GM12878 (cell line): ENCODE results near the gene CACNA1D. TPM values are rescaled to one million over a fixed set of nuclear protein-coding genes. Genes with fewer than 3 reads are reported as not detected.

Experiments used
- ATAC-seq: fragments of 200-7000 bp; cut with Tn5 transposase; 3 replicates; pipeline ENCODE4 v1.9.1; 2020; ENCODE audit warnings: mild to moderate bottlenecking, moderate library complexity
- BruUV-seq: library from RNA; stranded (reverse); fragments of 400-500 nt; replicated peaks from 2 replicates; lab custom pipeline; 2021; lab: Mats Ljungman, UMichigan
- CTCF ChIA-PET: fragments of 300-600 bp; sonication (Branson Sonifier 250); formaldehyde crosslinking; extraction: SDS; loops from one replicate; lab custom pipeline; 2021; ENCODE audit warnings: inconsistent platforms; lab: Yijun Ruan, JAX
- POLR2A ChIA-PET: fragments of 350-600 bp; formaldehyde crosslinking; extraction: SDS; loops from one replicate; lab custom pipeline; 2021; ENCODE audit warnings: inconsistent platforms; lab: Charles Lee
- RAD21 ChIA-PET: fragments of 300-600 bp; sonication (Branson Sonifier 250); formaldehyde crosslinking; loops from one replicate; lab custom pipeline; 2023; ENCODE audit warnings: antibody characterized with exemption; ENCODE audit not compliant: unreplicated experiment; lab: Charles Lee
- SMC1A ChIA-PET: fragments of 300-600 bp; sonication (Branson Sonifier 250); formaldehyde crosslinking; loops from one replicate; lab custom pipeline; 2023; ENCODE audit not compliant: unreplicated experiment, uncharacterized antibody; lab: Charles Lee
- DNase-seq: peaks from one replicate; pipeline ENCODE4 v3.0.0-alpha.2; 2011; ENCODE audit warnings: low read depth, low spot score
- FAIRE-seq: peaks from 3 replicates; lab custom pipeline; 2011; peaks lifted over from hg19 to GRCh38; lab: Jason Lieb, UNC
- H2AFZ ChIP-seq: 2 replicates; pipeline ENCODE4 v1.6.0; 2011; ENCODE audit warnings: low read depth, low read length, control low read depth; ENCODE audit not compliant: control insufficient read depth
- H3K27ac ChIP-seq: 2 replicates; pipeline ENCODE4 v1.5.1; 2011; ENCODE audit warnings: control low read depth; ENCODE audit not compliant: control insufficient read depth, insufficient read depth
- H3K27me3 ChIP-seq, 2 experiments: replicated peaks in 1 of 2; 2 replicates each; pipeline versions ENCODE4 v1.6.0 to v1.6.1; 2011; ENCODE audit warnings: low read length in 1 of 2; ENCODE audit not compliant: control insufficient read depth in 2 of 2, insufficient read depth in 2 of 2
- H3K36me3 ChIP-seq, 2 experiments: 2 replicates each; pipeline ENCODE4 v1.5.1; 2011; ENCODE audit warnings: low read length in 1 of 2; ENCODE audit not compliant: control insufficient read depth in 2 of 2, insufficient read depth in 2 of 2
- H3K4me1 ChIP-seq: 2 replicates; pipeline ENCODE4 v1.6.1; 2011; ENCODE audit warnings: mild to moderate bottlenecking, low read length, moderate library complexity, mixed read lengths; ENCODE audit not compliant: control insufficient read depth, insufficient read depth
- H3K4me2 ChIP-seq: 2 replicates; pipeline ENCODE4 v1.6.0; 2011; ENCODE audit warnings: control low read depth; ENCODE audit not compliant: control insufficient read depth, insufficient read depth
- H3K4me3 ChIP-seq: fragments of 200-600 bp; sonication (generic); 2 replicates; pipeline ENCODE4 v1.5.1; 2016
- H3K79me2 ChIP-seq: 2 replicates; pipeline ENCODE4 v1.6.0; 2011; ENCODE audit warnings: low read length; ENCODE audit not compliant: control insufficient read depth, insufficient read depth
- H3K9ac ChIP-seq: 2 replicates; pipeline ENCODE4 v1.8.0; 2011; ENCODE audit warnings: low read length, control low read depth, mixed read lengths; ENCODE audit not compliant: control insufficient read depth, insufficient read depth
- H3K9me3 ChIP-seq: replicated peaks from 3 replicates; pipeline ENCODE4 v1.5.1; 2011; ENCODE audit warnings: mild to moderate bottlenecking, low read length; ENCODE audit not compliant: control insufficient read depth, insufficient read depth
- H4K20me1 ChIP-seq: 2 replicates; pipeline ENCODE4 v1.6.0; 2011; ENCODE audit not compliant: control insufficient read depth, insufficient read depth
- EP300 ChIP-seq, 2 experiments: fragments of 150-350 bp in 1 of 2; IDR thresholded peaks; 2 replicates each; pipeline ENCODE4 v1.6.1; 2011 to 2012; ENCODE audit warnings: low read depth in 2 of 2, low read length in 2 of 2, borderline replicate concordance in 1 of 2, improper control_type of control experiment in 1 of 2, inconsistent platforms in 1 of 2; ENCODE audit not compliant: control insufficient read depth in 1 of 2
- HDGF ChIP-seq: fragments of 450-650 bp; IDR thresholded peaks from 2 replicates; pipeline ENCODE4 v1.6.1; 2016; ENCODE audit warnings: antibody characterized with exemption
- IKZF1 ChIP-seq: fragments of 450-650 bp; conservative IDR thresholded peaks from 2 replicates; pipeline ENCODE4 v1.6.1; 2017; ENCODE audit warnings: antibody characterized with exemption, mild to moderate bottlenecking
- NRF1 ChIP-seq: conservative IDR thresholded peaks from 2 replicates; pipeline ENCODE4 v1.6.1; 2011; ENCODE audit warnings: mild to moderate bottlenecking, low read depth, low read length, improper control_type of control experiment
- SRF ChIP-seq, 2 experiments: IDR thresholded peaks; 2 replicates each; pipeline ENCODE4 v1.6.1; 2011; ENCODE audit warnings: low read depth in 2 of 2, low read length in 2 of 2, mild to moderate bottlenecking in 1 of 2, moderate library complexity in 1 of 2
- STAT1 ChIP-seq: fragments of 450-650 bp; conservative IDR thresholded peaks from 2 replicates; pipeline ENCODE4 v1.6.1; 2014; ENCODE audit warnings: antibody characterized with exemption, mild to moderate bottlenecking
- WGBS: methylation state at CpG from one replicate; pipeline ENCODE4 v1.1.6; 2016; ENCODE audit warnings: low lambda C conversion rate; ENCODE audit not compliant: insufficient replicate concordance, insufficient coverage; ENCODE audit errors: missing lambda C conversion rate; 5-methylcytosine and 5-hydroxymethylcytosine counted together
- in situ Hi-C: fragments of 300-500 bp; cut with MboI; formaldehyde crosslinking; loops from 9 replicates; pipeline ENCODE4 v1.14.3; 2018; ENCODE audit warnings: mixed read lengths
- intact Hi-C: fragments of 100-400 bp; cut with micrococcal nuclease; formaldehyde crosslinking; loops from one replicate; pipeline ENCODE4 v1.14.2; 2022; ENCODE audit not compliant: unreplicated experiment
- polyA plus RNA-seq, 11 experiments: library from polyadenylated mRNA; depleted of rRNA in 4 of 11; unstranded in 6 of 11; stranded (reverse) in 5 of 11; fragments of >200 nt; fragmentation: Nextera tagmentation in 4 of 11; fragmentation: Illumina TruSeq in 1 of 11; extraction: Ambion mirVana in 4 of 11; extraction: Trizol in 1 of 11; gene quantifications; 1 replicate in 1 of 11; 2 replicates in 10 of 11; pipeline versions ENCODE4 v1.2.1 to v1.2.3, GENCODE V29; 2011 to 2016; ENCODE audit warnings: inconsistent platforms in 2 of 11, missing spikeins in 2 of 11, low read depth in 1 of 11
- total RNA-seq, 4 experiments: library from RNA; depleted of rRNA in 3 of 4; stranded (reverse); fragments of >200 nt in 3 of 4; fragmentation: Illumina TruSeq in 1 of 4; extraction: Trizol in 1 of 4; gene quantifications; 2 replicates each; pipeline versions ENCODE4 v1.2.1 to v1.2.3, GENCODE V29; 2013 to 2021
- TF ChIP-seq, protein P1 (sequence below): fragments of 450-650 bp; formaldehyde crosslinking; IDR thresholded peaks from 2 replicates; pipeline ENCODE4 v1.5.0; 2022; ENCODE audit warnings: mild to moderate bottlenecking, missing genetic modification characterization

The CACNA1D gene
- total and polyA plus RNA-seq, 10 of the 15 experiments (the other 5 are each of a cell fraction or from before 2014, with no cell fraction given): 0.21 to 24.4 (median 1.6) TPM

DNA sequence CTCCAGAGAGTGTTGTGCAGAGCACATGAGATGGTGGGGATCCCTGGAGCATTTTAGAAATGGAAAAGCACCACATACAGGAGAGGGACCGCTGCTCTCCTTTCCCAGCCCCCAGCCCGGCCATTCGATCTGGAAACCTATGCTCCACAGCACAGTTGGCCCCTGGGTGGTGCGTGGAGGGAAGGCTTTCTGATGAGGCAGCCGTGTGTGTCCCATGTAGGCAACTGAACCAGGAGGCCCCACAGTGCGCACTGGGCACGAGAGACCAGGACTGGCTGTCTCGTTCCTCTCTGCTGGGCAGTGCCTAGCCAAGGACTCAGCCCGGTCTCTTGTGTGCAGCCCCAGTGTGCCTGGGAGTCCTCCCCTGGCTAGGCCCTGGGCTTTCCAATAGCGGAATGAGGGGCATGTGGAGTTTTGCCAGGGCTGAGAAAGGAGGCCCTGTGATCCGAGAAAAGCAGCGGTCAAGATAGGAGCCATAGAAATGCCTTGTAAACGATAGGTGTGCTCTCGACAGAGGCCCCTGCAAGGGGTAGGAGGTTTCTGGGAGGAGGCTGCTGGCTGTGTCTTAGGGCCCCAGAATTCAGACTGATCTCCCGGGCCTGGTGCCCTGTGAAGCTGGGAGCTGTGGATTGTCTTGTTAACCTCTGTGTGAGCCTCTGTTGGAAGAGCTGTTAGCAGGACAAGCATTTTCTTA, 312.9 kb downstream of the CACNA1D start:
- H4K20me1 ChIP-seq: no peaks in the 10 kb centered on the region
- no peaks in the 10 kb centered on the region for H3K9me3 ChIP-seq
- no peak overlapping the region for H3K27ac ChIP-seq
- H3K9ac ChIP-seq: no peak overlapping the region
- H2AFZ ChIP-seq: no peak overlapping the region; the same call in 1 of the 2 replicates
- intact Hi-C loops: no loop called here
- no TSS peak for BruUV-seq
- peak; percentile 46 for ATAC-seq
- H3K4me3 ChIP-seq: no peak overlapping the region
- RAD21 ChIA-PET: interaction anchor here (0.9 to 1.7 kb wide), 3 partner anchors 32 to 37 kb away, joined by 3 to 9 read pairs (median 4); no protein-coding TSS in a partner anchor
- no peaks in the 10 kb centered on the region for H3K79me2 ChIP-seq
- DNase-seq: no peak
- H3K4me1 ChIP-seq: peaks cover 17% of the 10 kb centered on the region
- no peak overlapping the region for H3K4me2 ChIP-seq
- SMC1A ChIA-PET: interaction anchor here (0.7 to 2.2 kb wide), 6 partner anchors 9 to 83 kb away, joined by 3 to 10 read pairs (median 4); no protein-coding TSS in a partner anchor
- CTCF ChIA-PET: interaction anchor here (0.6 to 1.2 kb wide), 4 partner anchors 24 to 422 kb away, joined by 3 to 4 read pairs (median 3); no protein-coding TSS in a partner anchor
- POLR2A ChIA-PET: interaction anchor here (0.9 to 1.0 kb wide), 3 partner anchors 38 to 74 kb away, joined by 3 to 5 read pairs (median 3); no protein-coding TSS in a partner anchor
- in situ Hi-C loops: no loop called here
- no peaks in the 10 kb centered on the region for H3K27me3 ChIP-seq
- 56% methylated on average over 15 of the region's 15 CpGs for WGBS
- no peak for FAIRE-seq
- TF ChIP-seq IKZF1: peak; percentile 7; the same call in 1 of the 2 replicates
- no peak for TF ChIP-seq STAT1
- TF ChIP-seq, all 136 proteins: peak for 1
- H3K36me3 ChIP-seq: no peaks in the 10 kb centered on the region

DNA sequence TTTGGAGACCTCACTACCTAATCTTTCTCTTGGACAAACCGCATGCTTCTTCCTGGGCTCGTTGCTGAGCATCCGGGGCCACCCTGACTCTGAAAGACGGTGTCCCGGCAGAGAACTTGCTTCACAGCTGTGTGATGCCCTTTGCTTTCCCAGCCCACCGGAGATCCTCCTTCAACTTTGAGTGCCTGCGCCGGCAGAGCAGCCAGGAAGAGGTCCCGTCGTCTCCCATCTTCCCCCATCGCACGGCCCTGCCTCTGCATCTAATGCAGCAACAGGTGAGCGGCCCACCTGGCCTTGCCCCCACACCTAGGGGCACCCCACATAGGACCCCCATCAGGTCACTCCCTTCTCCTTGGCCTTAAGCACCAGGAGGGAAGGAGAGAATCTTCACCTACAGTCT, 314.1 kb downstream of the CACNA1D start:
- ChIA-PET SMC1A (interaction anchor here (0.8 kb wide), 1 partner anchor 23 kb away, joined by 3 read pairs; no protein-coding TSS in a partner anchor), CTCF (interaction anchor here (1.3 kb wide), 1 partner anchor 8 kb away, joined by 4 read pairs; no protein-coding TSS in a partner anchor)

More for the DNA sequence above, 314.1 kb downstream of the CACNA1D start:
- Histone ChIP-seq H3K4me2 (no peak overlapping the region), H2AFZ (no peak overlapping the region), H3K27ac (no peak overlapping the region), H3K4me1 (peaks cover 17% of the 10 kb centered on the region), H3K4me3 (no peak overlapping the region), H3K9me3 (no peaks in the 10 kb centered on the region), H3K9ac (no peak overlapping the region), H3K36me3 (no peaks in the 10 kb centered on the region), H3K79me2 (no peaks in the 10 kb centered on the region), H4K20me1 (no peaks in the 10 kb centered on the region), H3K27me3 (no peaks in the 10 kb centered on the region)
- intact Hi-C loops (no loop called here), in situ Hi-C loops (no loop called here)
- BruUV-seq: no TSS peak
- RAD21 ChIA-PET: no interaction called here
- POLR2A ChIA-PET: no interaction called here
- FAIRE-seq: no peak
- ATAC-seq: no peak
- TF ChIP-seq EP300 (IDR thresholded peaks at IDR 0.05; ENCODE audit: borderline replicate concordance in 1 of 2, control insufficient read depth in 1 of 2, low read depth in 2 of 2, low read length in 2 of 2) (no peak), NRF1 (no peak), SRF (IDR thresholded peaks at IDR 0.05; ENCODE audit: low read depth in 2 of 2, low read length in 2 of 2) (no peak), HDGF (no peak)
- TF ChIP-seq, protein P1, sequence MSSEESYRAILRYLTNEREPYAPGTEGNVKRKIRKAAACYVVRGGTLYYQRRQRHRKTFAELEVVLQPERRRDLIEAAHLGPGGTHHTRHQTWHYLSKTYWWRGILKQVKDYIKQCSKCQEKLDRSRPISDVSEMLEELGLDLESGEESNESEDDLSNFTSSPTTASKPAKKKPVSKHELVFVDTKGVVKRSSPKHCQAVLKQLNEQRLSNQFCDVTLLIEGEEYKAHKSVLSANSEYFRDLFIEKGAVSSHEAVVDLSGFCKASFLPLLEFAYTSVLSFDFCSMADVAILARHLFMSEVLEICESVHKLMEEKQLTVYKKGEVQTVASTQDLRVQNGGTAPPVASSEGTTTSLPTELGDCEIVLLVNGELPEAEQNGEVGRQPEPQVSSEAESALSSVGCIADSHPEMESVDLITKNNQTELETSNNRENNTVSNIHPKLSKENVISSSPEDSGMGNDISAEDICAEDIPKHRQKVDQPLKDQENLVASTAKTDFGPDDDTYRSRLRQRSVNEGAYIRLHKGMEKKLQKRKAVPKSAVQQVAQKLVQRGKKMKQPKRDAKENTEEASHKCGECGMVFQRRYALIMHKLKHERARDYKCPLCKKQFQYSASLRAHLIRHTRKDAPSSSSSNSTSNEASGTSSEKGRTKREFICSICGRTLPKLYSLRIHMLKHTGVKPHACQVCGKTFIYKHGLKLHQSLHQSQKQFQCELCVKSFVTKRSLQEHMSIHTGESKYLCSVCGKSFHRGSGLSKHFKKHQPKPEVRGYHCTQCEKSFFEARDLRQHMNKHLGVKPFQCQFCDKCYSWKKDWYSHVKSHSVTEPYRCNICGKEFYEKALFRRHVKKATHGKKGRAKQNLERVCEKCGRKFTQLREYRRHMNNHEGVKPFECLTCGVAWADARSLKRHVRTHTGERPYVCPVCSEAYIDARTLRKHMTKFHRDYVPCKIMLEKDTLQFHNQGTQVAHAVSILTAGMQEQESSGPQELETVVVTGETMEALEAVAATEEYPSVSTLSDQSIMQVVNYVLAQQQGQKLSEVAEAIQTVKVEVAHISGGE (CRISPR knock-in tag): no peak
- 78% methylated on average over 13 of the region's 13 CpGs for WGBS
- no peak for DNase-seq
